ENCODE data around the gene LIN54.

- no peak for TF ChIP-seq CTCF (IDR thresholded peaks at IDR 0.05)
- no peak for TF ChIP-seq POLR2A (IDR thresholded peaks at IDR 0.05)
- no peak for TF ChIP-seq EP300 (IDR thresholded peaks at IDR 0.05; ENCODE audit: low read depth)
- no peak for TF ChIP-seq POLR2AphosphoS5 (IDR thresholded peaks at IDR 0.05)
These were observed 124.3 kb downstream of the LIN54 start for GRCh38 chr4:82886147-82886942.
